HL-60/S4 (cell line): Measurements from ENCODE around the gene RASAL1.
"Not testable (repeated sequence)": the region's sequence is repeated elsewhere in the genome, so short reads cannot be mapped to it uniquely, and the experiment has no call there.

Experiments
- in situ Hi-C: fragments of 300-500 bp; cut with MboI; formaldehyde crosslinking; loops from 2 replicates; pipeline ENCODE4 v1.14.3; 2022; ENCODE audit warnings: low sequenced_read_pairs

Gene RASAL1

GRCh38 chr12:113142173-113142885, 6.8 kb upstream of the RASAL1 start:
- in situ Hi-C loops = no loop called here

DNA sequence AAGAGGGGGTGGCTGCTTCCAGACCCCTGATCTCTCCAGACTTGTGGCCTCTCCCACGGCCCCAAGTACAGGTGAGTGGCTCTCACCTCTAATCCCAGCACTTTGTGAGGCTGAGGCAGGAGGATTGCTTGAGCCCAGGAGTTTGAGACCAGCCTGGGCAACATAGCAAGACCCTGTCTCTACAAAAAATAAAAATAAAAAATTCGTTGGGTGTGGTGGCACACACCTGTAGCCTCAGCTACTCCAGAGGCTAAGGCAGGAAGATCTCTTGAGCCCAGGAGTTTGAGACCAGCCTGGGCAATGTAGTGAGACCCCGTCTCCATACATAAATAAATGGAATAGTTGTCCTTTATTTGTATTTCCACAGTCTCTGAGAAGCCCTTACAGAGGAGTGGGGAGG, 6.2 kb upstream of the RASAL1 start:
- in situ Hi-C loops = not testable (repeated sequence)

DNA sequence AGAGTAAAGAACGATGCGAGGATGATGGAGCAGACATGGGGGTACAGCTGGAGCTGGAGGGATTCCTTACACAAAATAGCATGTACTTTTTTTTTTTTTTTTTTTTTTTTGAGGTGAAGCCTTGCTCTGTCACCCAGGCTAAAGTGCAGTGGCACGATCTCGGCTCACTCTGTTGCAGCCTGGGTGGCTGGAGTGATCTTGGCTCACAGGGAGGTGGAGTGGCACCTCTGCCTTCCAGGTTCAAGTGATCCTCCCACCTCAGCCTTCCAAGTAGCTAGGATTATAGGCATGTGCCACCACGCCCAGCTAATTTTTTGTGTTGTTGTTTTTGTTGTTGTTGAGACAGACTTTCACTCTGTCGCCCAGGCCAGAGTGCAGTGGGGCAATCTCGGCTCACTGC, 5.1 kb upstream of the RASAL1 start:
- in situ Hi-C loops = no loop called here

DNA sequence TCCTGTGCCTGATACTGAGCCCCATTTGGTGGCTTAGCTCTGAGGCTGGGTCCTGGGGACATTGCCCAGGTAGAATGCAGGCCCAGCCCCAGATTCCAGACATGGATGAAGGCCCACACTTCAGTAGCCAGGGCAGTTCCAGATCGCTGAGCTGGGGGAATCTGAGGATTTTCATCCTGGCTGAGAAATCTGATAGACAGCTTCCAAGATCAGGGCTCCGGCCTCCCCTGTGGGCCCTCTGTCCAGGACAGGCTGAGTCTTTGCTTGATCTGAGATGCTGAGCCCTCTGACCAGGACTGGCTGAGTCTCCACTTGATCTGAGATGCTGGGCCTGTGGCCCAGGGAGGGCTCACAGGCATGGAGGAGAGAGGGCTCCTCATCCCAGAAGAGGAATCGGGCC, 3.3 kb upstream of the RASAL1 start:
- in situ Hi-C loops = no loop called here

DNA sequence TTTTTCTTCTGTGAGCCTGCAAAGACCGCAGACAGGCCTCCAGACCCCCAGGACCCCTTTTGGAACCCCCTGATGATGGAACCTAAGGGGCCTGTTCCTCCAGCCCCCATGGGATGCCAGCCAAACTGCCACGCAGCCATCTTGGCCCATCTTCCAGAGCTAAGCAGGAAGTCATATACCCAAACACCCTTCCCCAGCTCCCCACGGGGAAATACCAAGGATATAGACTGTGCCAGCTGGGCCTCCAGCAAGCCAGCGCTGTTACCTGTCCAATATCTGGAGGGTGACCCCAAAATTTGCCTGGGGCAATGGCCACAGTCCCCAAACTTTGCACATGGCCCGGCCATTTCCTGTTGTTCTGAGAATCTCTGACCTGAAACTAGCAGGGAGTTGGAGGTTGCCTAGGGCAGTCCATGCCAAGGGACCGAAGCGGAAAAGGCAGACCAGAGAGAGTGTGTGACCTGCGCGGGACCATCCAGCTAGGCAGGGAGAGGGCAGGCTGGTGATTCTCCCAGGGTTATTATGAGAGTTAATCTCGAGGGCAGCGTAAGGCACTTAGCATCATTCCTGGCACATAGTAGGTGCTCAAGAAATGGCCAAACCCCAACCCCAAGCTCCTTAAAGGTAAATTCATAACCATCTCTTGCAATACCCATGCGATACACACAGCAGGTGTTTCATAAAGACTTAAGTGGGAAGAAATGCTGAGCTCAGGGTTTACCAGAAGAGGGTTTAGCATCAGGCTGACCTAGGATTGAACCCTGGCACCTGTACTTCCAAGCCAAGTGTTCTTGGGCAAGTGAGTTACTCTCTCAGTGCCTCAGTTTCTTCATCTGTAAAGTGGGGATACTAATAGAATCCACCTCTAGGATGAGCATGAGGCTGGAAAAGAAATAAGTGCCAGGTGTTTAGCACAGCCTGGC, 2.6 kb upstream of the RASAL1 start:
- in situ Hi-C loops = no loop called here

GRCh38 chr12:113136990-113137511, 1.5 kb upstream of the RASAL1 start:
- in situ Hi-C loops = no loop called here

DNA sequence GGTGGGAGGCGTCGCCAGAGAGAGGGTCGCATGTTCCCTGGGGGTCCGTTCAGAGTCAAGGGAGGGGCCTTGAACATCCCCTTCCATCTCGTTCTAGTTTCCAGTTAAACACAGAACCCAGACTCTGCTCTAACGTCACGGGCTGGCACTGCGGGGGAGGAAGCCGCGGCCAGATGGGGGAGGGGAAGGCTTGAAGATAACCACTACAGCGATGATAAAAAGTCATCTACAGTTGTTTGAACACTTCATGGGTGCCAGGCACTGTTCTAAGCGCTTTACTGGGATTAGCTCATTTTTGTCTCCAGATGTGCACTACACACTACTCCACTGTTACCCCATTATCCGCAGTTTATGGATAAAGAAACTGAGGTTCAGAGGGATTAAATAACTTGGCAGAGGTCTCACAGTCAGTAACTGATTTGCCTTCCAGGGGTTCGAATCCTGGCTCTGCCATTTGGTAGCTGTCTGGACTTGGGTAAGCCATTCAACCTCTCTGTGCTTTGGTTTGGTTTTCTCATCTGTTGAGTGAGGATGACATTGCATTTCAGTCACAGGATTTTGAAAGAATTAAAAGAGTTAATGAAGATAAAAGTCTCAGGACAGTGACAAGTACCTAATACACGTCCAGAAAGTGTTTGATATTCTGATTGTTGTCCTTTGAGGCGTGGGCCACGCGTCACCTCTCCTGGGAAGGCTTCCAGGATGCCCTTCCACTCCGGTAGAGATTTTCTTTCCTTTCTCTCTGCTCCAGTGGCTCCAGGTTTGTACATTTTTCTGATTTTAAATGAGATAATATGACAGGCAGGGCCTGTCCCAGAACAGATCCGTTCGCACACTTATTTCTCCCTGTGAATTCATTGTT, 798 bp upstream of the RASAL1 start:
- in situ Hi-C loops = no loop called here

DNA sequence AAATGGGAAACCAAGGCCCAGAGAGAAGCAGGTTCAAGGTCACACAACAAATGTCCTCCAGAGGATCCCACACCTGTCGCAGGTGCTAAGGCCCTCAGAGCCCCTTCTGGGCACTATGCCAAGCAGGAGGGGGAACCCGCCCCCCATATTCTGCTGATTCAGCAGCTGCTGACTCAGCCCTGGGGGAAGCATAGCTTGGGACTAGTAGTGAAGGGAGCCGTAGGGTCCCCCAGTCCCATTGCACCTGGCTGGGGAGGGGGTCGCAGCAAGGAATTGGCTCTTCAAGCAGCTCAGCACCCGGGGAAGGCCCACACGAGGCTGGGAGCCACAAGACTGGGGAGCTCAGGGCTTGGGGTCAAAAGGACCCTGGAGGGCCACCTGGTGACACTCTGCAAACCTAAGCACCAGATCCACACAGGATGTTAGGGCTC, 1.0 kb downstream of the RASAL1 start:
- in situ Hi-C loops = no loop called here

- in situ Hi-C loops = no loop called here
Observed at GRCh38 chr12:113134071-113134470, 1.5 kb downstream of the RASAL1 start.

GRCh38 chr12:113133666-113134065, 1.9 kb downstream of the RASAL1 start:
- in situ Hi-C loops = no loop called here

GRCh38 chr12:113133036-113133435, 2.5 kb downstream of the RASAL1 start:
- in situ Hi-C loops = no loop called here

- in situ Hi-C loops = no loop called here
Observed at GRCh38 chr12:113131556-113131955, 4.0 kb downstream of the RASAL1 start.

DNA sequence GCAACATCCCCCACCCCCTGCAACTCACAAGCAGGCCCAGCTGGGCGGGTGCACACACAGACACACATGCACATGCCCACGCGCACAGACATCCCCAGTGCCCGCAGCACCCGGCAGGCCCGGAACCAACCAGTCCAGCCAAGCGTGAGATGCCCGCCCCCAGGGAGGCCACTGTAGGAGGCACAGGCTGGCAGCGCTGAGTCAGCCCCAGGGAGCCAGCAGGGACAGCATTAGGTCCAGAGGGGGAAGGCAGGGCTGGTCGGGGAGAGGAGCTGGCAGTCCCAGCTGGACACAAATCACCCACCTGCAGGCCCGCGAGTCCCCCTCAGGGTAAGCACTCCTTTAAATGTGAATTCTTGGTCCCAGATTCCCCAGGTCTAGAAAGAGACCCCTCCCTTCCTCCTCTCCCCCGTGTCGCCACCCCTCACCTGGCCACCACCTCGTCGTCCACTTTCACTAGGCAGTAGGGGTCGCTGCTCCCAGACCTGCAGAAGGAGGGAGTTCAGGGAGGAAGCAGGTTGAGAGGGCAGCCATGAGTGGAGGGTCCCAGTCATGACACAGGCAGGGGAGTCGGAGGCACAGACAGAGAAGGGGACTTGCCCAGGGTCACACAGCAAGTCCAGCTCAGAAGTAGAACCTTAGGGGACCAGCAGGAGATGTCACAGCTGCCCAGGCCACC, 5.0 kb downstream of the RASAL1 start:
- in situ Hi-C loops = no loop called here

DNA sequence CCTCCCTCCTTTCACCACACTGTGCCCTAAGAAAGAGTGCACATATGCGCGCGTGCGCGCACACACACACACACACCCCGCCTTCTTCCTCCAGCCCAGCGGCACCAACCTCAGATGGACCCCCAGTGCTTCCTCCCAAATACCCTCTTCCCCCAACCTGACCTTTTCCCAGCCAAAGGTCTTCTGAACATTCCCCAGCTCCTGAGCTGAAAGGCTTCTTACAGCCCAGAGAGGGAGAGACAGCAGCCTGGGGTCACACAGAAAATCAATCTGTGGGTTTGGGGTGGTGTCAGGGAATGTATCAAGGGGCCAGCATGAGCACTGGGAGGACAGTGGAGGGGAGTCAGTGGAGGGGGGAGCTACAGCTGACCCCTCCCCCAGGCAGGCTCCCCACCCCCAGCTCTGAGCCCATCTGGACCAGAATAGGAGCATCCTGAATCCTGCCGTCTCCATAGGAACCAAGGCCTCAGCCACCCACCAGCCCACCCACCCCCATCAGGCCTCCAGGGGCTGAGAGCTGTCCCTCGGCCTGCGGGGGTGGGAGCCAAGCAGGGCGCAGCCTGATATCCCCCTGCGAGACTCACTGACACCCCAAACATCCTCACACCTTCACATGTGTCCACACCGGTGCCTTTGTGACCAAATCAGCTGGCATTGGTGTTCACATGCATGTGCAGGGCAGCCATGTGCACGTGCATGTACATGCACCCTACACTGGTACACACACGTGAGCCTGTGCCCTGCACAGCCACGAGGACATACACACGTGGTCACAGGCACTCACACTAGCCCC, 5.7 kb downstream of the RASAL1 start:
- in situ Hi-C loops = no loop called here

GRCh38 chr12:113128802-113129663, 6.5 kb downstream of the RASAL1 start:
- in situ Hi-C loops = no loop called here

DNA sequence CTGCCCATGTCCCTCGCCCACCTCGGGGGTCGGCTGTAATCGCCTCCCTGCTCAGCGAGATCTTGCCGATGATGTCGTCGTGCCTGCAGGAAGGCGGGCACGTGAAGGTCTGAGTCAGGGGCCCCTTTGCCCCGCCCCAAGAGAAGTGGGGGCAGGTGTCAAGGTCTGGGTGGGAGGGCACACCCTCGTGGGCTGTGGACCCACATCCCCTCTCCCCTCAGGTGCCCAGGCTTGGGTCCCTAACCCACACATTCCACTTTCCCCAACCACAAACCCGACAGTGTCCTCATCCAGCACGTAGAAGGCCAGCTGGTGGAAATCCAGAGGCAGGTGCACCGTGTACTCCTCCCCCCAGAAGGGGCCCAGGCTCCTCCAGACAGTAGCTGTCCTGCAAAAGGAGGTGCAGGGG, 7.8 kb downstream of the RASAL1 start:
- in situ Hi-C loops = no loop called here

- in situ Hi-C loops = no loop called here
Observed at GRCh38 chr12:113120670-113121370, 14.7 kb downstream of the RASAL1 start.
